OCI-LY7 (cell line): ENCODE measurements around the gene SARS2. TPM values are rescaled to one million over a fixed set of nuclear protein-coding genes. Genes with fewer than 3 reads are reported as not detected.

Experiments used
- BruUV-seq: library from RNA; stranded (reverse); fragments of 400-500 nt; replicated peaks from 2 replicates; lab custom pipeline; 2021; lab: Mats Ljungman, UMichigan
- CTCF ChIA-PET: fragments of 300-600 bp; sonication (Branson Sonifier 250); formaldehyde crosslinking; loops from one replicate; lab custom pipeline; 2022; ENCODE audit warnings: antibody characterized with exemption; ENCODE audit not compliant: unreplicated experiment; lab: Charles Lee
- POLR2A ChIA-PET: fragments of 300-600 bp; sonication (Branson Sonifier 250); formaldehyde crosslinking; loops from one replicate; lab custom pipeline; 2022; ENCODE audit warnings: antibody characterized with exemption; lab: Charles Lee
- DNase-seq: peaks from one replicate; pipeline ENCODE4 v3.0.0-alpha.2; 2015; ENCODE audit warnings: low spot score
- H2AFZ ChIP-seq: fragments of 200-600 bp; sonication (generic), shearing (Covaris generic); 2 replicates; pipeline ENCODE4 v1.6.1; 2014; ENCODE audit warnings: mild to moderate bottlenecking, antibody characterized with exemption, low read length, moderate library complexity
- H3K27ac ChIP-seq: fragments of 200-600 bp; sonication (generic); 2 replicates; pipeline ENCODE4 v1.5.1; 2014; ENCODE audit warnings: mixed run types, low read depth, mild to moderate bottlenecking, moderate library complexity, low read length, inconsistent platforms; ENCODE audit not compliant: poor library complexity, severe bottlenecking
- H3K36me3 ChIP-seq: fragments of 200-600 bp; sonication (generic); 2 replicates; pipeline ENCODE4 v1.6.1; 2014; ENCODE audit warnings: mild to moderate bottlenecking, antibody characterized with exemption, low read length, moderate library complexity, mixed read lengths; ENCODE audit not compliant: insufficient read depth
- H3K4me1 ChIP-seq: fragments of 200-600 bp; sonication (generic); 2 replicates; pipeline ENCODE4 v1.5.1; 2014; ENCODE audit warnings: mild to moderate bottlenecking, low read length; ENCODE audit not compliant: insufficient read depth, poor library complexity, severe bottlenecking
- H3K4me2 ChIP-seq: fragments of 200-600 bp; sonication (generic); 2 replicates; pipeline ENCODE4 v1.6.1; 2014; ENCODE audit warnings: mild to moderate bottlenecking, low read length
- H3K4me3 ChIP-seq: fragments of 200-600 bp; sonication (generic); 2 replicates; pipeline ENCODE4 v1.5.1; 2014; ENCODE audit warnings: mild to moderate bottlenecking, low read depth, low read length; ENCODE audit not compliant: poor library complexity, severe bottlenecking
- H3K79me2 ChIP-seq: fragments of 200-600 bp; sonication (generic); 2 replicates; pipeline ENCODE4 v1.6.1; 2016; ENCODE audit warnings: low read depth, mild to moderate bottlenecking, low read length, moderate library complexity, mixed read lengths; ENCODE audit not compliant: insufficient read depth
- H3K9me2 ChIP-seq: fragments of 200-600 bp; sonication (generic); 2 replicates; pipeline ENCODE4 v1.6.1; 2016; ENCODE audit warnings: mild to moderate bottlenecking, low read length, mixed read lengths; ENCODE audit not compliant: insufficient read depth
- H3K9me3 ChIP-seq: fragments of 200-600 bp; sonication (generic); 2 replicates; pipeline ENCODE4 v1.6.1; 2014; ENCODE audit warnings: mild to moderate bottlenecking, mixed run types, low read length, mixed read lengths
- H4K20me1 ChIP-seq: fragments of 200-600 bp; sonication (generic); 2 replicates; pipeline ENCODE4 v1.6.1; 2014; ENCODE audit warnings: mild to moderate bottlenecking, antibody characterized with exemption, low read length, moderate library complexity, mixed read lengths; ENCODE audit not compliant: insufficient read depth
- EZH2phosphoT487 ChIP-seq: fragments of 200-600 bp; sonication (generic); IDR thresholded peaks from 2 replicates; pipeline ENCODE4 v1.6.1; 2018; ENCODE audit warnings: low read depth, borderline replicate concordance, mild to moderate bottlenecking, mixed run types, antibody characterized with exemption, low read length, moderate library complexity, mixed read lengths
- intact Hi-C: fragments of 100-400 bp; cut with micrococcal nuclease; formaldehyde crosslinking; loops from one replicate; pipeline ENCODE4 v1.10.0; 2022; ENCODE audit not compliant: unreplicated experiment
- total RNA-seq, 2 experiments: library from RNA; depleted of rRNA in 1 of 2; stranded (reverse); fragments of >200 nt in 1 of 2; shearing (Covaris generic) in 1 of 2; gene quantifications; 2 replicates each; pipeline ENCODE4 v1.2.3, GENCODE V29; 2014 to 2022
- TF ChIP-seq, protein P1 (sequence below): fragments of 200-600 bp; sonication (generic); conservative IDR thresholded peaks from 2 replicates; pipeline ENCODE4 v1.5.1; 2014; ENCODE audit warnings: mild to moderate bottlenecking, antibody characterized with exemption, low read length, moderate library complexity, mixed read lengths

Gene SARS2
- total RNA-seq, 2 experiments from 2014 or later = 37.7 to 52.8 TPM

DNA sequence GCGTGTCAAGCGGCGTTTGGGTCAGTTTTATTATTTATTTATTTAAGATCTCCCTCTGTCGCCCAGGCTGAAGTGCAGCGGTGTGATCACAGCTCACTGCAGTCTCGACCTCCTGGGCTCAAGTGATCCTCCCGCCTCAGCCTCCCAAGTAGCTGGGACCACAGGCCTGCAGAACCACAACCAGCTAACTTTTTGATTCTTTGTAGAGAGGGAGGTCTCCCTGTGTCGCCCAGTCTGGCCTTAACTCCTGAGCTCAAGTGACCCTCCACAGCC lies 894 bp upstream of the SARS2 start:
- no peak overlapping the region for H2AFZ ChIP-seq

DNA sequence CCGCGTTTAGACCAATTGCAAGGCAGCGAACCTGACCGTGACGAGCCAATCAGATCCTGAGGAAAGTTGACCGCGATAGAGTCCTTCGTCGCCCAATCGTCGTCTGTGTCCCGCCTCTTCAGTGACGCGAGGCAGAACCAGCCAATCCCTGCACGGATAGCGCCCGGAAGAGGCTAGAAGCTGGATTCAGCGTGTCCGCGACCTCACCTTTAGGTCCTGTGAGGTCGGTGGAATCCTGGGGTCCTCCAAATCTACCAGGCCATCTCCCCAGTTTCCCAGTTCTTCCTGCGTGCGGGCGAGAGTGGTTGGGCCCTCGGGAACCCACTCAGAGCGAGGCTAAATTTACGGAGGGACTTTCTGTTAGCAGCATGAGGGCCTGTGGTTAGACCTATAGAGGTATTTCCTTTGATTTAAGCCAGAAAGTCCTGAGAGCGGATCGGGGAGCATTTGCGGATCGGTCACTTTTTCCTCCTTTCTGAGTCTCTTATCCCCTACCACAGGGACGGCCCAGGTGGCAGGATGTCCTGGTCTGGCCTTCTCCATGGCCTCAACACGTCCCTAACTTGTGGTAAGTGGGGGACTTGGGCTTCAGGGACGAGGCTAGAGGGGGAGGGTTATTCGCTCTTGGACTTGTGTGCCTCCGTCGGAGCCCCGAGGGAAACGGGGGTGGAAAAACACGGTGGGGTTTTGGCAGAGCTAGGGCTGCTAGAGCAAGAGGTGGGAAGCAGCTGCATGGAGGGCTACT lies 385 bp upstream of the SARS2 start, which contains the start of gene MRPS12:
Gene MRPS12, plus strand, starts transcription at position 169 of the 745 bp plus-strand sequence. Its CDS starts 351 bp downstream, at position 520.
- Histone ChIP-seq H3K9me3 (peaks cover 10% of the 10 kb centered on the region; the same call in 1 of the 2 replicates), H3K4me3 (peak within 1 kb of the TSS; percentile 96), H3K4me2 (peak within 1 kb of the TSS; percentile 91), H3K79me2 (peaks cover 45% of the 10 kb centered on the region), H3K36me3 (peaks cover 58% of the 10 kb centered on the region), H2AFZ (peak within 1 kb of the TSS; percentile 63), H3K4me1 (peaks cover 31% of the 10 kb centered on the region), H3K27ac (peak within 1 kb of the TSS; percentile 71), H4K20me1 (no peaks in the 10 kb centered on the region), H3K9me2 (no peaks in the 10 kb centered on the region)
- intact Hi-C loops = loop anchor here (1.0 to 5.0 kb wide), 6 partner anchors 80 to 529 kb away; partner anchors contain the start of gene FAM98C
- BruUV-seq = TSS peak; percentile 82
- peak; percentile 100 for DNase-seq
- ChIA-PET POLR2A (interaction anchor here (0.5 to 1.4 kb wide), 5 partner anchors 28 to 1425 kb away, joined by 3 to 5 read pairs (median 3); no protein-coding TSS in a partner anchor), CTCF (interaction anchor here (0.5 to 1.9 kb wide), 6 partner anchors 31 to 503 kb away, joined by 3 to 6 read pairs (median 3); partner anchors contain the start of genes EIF3K, NFKBIB and SIRT2)
- TF ChIP-seq EZH2phosphoT487 = no peak
- TF ChIP-seq, protein P1, sequence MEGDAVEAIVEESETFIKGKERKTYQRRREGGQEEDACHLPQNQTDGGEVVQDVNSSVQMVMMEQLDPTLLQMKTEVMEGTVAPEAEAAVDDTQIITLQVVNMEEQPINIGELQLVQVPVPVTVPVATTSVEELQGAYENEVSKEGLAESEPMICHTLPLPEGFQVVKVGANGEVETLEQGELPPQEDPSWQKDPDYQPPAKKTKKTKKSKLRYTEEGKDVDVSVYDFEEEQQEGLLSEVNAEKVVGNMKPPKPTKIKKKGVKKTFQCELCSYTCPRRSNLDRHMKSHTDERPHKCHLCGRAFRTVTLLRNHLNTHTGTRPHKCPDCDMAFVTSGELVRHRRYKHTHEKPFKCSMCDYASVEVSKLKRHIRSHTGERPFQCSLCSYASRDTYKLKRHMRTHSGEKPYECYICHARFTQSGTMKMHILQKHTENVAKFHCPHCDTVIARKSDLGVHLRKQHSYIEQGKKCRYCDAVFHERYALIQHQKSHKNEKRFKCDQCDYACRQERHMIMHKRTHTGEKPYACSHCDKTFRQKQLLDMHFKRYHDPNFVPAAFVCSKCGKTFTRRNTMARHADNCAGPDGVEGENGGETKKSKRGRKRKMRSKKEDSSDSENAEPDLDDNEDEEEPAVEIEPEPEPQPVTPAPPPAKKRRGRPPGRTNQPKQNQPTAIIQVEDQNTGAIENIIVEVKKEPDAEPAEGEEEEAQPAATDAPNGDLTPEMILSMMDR = no peak

More for the DNA sequence above, 894 bp upstream of the SARS2 start:
- H3K79me2 ChIP-seq = peaks cover 45% of the 10 kb centered on the region
- peak overlapping the region; percentile 71 for H3K27ac ChIP-seq
- H3K4me3 ChIP-seq = peak overlapping the region; percentile 96
- no TSS peak for BruUV-seq
- DNase-seq = no peak
- intact Hi-C loops = loop anchor here (2.0 to 5.0 kb wide), 3 partner anchors 81 to 529 kb away; partner anchors contain the start of gene FAM98C
- TF ChIP-seq, protein P1 = no peak
- TF ChIP-seq EZH2phosphoT487 = no peak
- ChIA-PET POLR2A (no interaction called here), CTCF (interaction anchor here (1.1 kb wide), 1 partner anchor 31 kb away, joined by 3 read pairs; no protein-coding TSS in a partner anchor)
- H3K9me3 ChIP-seq = peaks cover 10% of the 10 kb centered on the region; the same call in 1 of the 2 replicates
- H3K4me1 ChIP-seq = peaks cover 31% of the 10 kb centered on the region
- no peaks in the 10 kb centered on the region for H3K9me2 ChIP-seq
- H3K4me2 ChIP-seq = peak overlapping the region; percentile 82
- H4K20me1 ChIP-seq = no peaks in the 10 kb centered on the region
- H3K36me3 ChIP-seq = peaks cover 54% of the 10 kb centered on the region
